Frontal cortex (tissue), 4 donors: ENCODE measurements around the gene C1QTNF12. TPM values are rescaled to one million over a fixed set of nuclear protein-coding genes. Genes with fewer than 3 reads are reported as not detected.
"Not testable (repeated sequence)": the region's sequence is repeated elsewhere in the genome, so short reads cannot be mapped to it uniquely, and the experiment has no call there.

Experiments
- DNase-seq, 2 donors: peaks; one replicate each; pipeline ENCODE4 v3.0.0; 2012; ENCODE audit warnings: low spot score in 2 of 2
- FAIRE-seq: peaks from 2 replicates; lab custom pipeline; 2012; peaks lifted over from hg19 to GRCh38; lab: Jason Lieb, UNC
- total RNA-seq: library from RNA; depleted of rRNA; stranded (reverse); fragments of >200 nt; gene quantifications from one replicate; pipeline ENCODE4 v1.2.3, GENCODE V29; 2014
- donor health status: control.
- donor health status: control.
- donor health status: control.

C1QTNF12 gene
- total RNA-seq, 1 donor from 2014 or later = not detected

GRCh38 chr1:1262071-1262470 is 15.5 kb upstream of the C1QTNF12 start:
- FAIRE-seq (no peak), DNase-seq (no peak)

DNA sequence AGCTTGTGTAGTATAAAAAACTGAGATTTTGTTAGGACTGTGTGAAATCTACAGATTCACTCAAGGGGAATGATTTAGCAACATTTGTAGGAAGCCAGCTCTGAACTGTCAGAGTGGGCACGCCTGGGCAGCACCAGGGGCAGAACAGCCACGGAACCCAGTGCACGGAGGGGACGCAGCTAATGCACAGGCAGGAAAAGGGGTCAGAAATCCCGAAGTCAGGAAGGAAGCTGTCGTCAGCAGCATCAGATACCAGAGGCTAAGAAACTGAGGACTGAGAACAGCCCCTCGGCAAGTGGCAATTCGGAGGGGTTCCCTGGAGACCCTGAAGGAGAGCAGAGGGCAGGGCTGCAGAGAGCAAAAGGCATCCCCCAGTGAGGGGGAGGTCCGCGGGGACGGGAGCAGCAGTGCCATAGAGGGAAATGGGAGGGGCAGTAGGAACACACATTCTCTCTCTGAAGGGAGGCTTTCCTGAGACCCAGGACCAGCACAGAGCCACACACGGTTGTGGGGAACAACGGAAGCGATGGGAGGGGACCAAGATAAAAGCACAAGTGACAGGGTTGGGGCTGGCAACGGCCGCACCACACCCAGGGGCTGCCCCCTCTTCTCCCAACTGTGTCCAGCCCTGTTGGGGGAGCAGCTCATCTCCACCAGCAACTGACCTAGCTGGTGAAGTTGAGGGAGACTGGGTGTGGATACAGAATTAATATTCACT is 14.5 kb upstream of the C1QTNF12 start:
- no peak for DNase-seq
- FAIRE-seq = no peak

DNA sequence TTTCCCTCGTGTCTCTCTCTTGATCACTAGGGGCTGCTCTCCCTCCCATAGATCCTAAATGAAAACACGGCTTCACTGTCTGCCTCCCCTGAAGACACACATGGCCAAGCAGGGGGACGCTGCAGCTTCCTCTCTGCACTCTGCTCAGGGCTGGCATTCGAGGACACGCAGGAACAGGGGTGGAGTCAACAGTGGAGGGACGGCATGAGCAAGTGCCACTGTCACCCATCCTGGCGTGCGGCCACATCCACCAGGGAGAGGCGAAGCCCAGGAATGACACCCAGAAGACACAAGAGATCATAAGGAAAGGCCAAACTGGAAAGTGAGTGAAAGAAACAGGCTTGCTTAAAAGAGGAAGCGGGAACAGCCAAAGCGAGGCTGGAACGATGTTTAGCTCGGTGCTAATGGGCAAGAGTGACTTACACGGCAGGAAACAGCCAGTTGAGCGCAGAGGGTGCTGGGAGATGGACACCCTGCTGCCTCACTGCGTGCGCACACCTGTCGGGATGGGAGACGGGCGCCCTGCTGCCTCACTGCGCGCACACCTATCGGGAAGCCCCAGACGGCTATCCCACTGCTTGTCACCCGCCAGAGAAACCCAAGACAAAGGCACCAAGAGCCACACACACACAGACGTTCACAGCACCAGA is 13.6 kb upstream of the C1QTNF12 start:
- no peak for FAIRE-seq
- no peak for DNase-seq

DNA sequence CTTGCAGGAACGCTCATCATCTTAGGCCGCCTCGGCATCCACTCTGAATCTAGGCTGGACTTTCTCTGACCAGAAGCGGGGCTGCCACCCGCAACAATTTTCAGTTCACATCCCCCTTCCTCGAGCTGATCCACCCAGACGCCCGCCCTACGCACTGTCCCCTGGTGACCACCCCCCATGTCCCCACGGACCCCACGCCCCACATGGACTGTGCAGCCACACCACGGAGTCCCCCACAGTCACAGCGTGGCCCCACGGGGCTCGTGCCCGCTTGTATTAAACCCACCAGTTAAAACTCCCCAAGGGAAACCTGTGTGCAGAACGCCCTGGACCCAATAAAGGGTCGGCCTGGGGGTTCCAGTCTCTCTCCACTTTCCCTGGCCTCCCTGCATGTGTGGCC is 13.0 kb upstream of the C1QTNF12 start:
- FAIRE-seq (no peak), DNase-seq (no peak)

GRCh38 chr1:1259119-1259488 is 12.6 kb upstream of the C1QTNF12 start:
- DNase-seq (no peak), FAIRE-seq (no peak)

GRCh38 chr1:1256956-1257871 is 10.7 kb upstream of the C1QTNF12 start:
- DNase-seq (no peak), FAIRE-seq (no peak)

GRCh38 chr1:1255611-1256010 is 9.1 kb upstream of the C1QTNF12 start:
- no peak for DNase-seq
- FAIRE-seq = no peak

- FAIRE-seq = no peak
- DNase-seq = no peak
Observed at GRCh38 chr1:1255078-1255477, 8.6 kb upstream of the C1QTNF12 start.

GRCh38 chr1:1254667-1254998 is 8.1 kb upstream of the C1QTNF12 start:
- DNase-seq (no peak), FAIRE-seq (no peak)

DNA sequence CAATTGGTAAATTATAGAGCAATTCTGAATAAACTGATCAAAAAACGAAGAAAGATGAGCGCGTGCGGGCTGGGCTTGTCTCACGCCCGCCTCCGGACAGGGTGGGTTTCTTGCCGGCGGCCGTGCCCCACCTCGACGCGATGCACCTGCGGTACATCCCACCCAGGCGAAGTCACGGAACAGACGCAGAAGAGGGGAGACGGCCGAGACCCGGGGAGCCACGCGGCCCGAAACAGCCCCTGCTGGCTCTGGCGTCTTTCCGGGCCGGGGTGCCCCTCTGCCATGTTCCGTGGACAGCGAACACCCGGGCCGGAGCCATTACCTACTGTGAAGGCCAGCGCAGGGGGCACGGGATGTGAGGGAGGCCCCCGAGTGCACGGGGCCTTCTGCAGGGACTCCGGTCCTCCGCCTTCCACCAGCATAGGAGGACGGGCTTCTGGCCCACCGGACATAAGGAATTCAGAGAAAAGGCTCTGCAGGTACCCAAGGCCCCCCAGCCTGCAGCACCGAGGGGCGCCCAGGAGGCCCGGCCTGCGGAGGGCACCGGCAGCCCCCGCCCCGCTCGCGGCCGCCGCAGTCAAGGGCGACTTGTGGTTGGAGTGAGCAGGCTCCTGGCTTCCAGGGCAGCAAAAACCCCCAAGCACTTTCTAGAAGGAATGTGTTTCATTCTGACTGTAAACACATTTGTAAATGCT is 7.6 kb upstream of the C1QTNF12 start:
- DNase-seq = no peak
- no peak for FAIRE-seq

DNA sequence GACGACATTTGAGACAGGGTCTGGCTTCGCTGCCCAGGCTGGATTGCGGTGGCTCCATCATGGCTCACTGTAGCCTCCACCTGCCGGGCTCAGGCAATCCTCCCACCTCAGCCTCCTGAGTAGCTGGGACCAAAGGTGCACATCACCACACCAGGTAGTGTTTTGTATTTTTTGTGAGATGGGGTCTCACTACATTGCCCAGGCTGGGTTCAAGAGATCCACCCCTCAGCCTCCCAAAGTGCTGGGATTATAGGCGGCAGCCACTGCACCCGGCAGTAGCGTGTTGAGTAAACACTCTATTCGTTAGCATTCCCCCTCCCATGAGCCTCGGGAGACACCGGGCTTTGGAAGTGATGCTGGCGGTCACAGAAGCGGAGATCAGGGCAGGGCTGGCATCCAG is 6.8 kb upstream of the C1QTNF12 start:
- FAIRE-seq (no peak), DNase-seq (no peak)

DNA sequence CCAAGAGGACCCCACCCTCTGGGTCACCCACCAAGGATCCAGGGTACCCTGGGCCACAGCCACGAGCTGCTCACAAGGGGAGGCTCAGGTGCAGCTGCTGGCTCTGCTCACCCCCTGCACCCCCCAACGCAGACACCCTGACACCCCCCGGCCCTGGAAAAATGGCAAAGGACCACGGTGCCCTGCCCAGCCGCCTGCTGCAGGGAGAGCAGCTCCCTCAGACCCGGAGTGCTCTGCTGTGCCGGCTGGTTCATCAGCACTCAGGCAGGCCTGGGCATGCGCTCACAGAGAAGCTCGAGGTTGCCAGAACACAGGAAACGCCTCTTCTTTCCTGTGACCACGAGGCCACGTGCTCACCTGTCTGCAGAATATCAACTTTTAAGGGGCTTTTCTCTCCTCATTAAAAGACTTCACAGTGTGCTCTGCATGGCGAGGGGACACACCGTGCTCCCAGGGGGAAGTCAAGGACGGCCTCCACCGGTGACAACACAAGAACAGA is 4.3 kb upstream of the C1QTNF12 start:
- FAIRE-seq = no peak

GRCh38 chr1:1248009-1248913 is 1.7 kb upstream of the C1QTNF12 start:
- FAIRE-seq, DNase-seq: not testable (repeated sequence)

More for the DNA sequence above, 4.3 kb upstream of the C1QTNF12 start:
- no peak for DNase-seq

GRCh38 chr1:1247341-1247913 is 905 bp upstream of the C1QTNF12 start:
- no peak for FAIRE-seq
- no peak for DNase-seq

DNA sequence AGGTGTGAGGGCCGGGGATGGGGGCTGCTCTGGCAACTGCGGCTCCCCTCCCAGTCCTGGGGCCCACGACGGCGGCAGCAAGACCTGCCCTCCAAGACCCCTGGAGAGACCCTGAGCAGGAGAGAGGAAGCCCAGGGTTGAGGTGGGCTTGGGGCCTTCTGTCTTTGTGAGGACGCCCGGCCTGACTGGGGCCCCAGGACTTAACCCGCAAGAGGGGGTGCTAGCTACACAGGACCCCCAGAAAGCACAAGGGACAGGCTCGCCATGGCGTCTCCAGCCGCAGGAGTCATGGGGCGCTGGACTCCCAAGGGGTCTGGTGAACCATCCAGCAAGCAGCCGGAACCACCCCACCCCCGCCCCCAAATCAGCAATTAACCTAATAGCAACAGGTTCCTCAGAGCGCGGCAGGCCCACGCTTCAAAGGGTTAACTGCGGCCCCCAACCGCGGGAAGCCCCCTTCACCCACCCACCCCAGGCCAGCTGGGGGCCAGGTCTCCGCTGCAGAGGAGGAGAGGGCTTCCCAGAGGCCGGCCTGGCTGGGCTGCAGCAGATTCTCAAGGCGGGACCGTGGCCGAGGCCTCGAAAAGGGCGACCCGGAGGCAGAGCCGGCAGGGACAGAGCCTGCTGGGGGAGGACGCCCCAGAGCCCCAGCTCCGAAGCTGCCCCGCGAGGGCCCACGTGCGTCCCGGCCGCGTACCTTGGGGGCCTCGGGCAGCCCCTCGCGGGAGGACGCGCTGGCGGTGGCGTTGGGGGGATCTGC is 525 bp downstream of the C1QTNF12 start:
- DNase-seq = no peak
- no peak for FAIRE-seq

- FAIRE-seq (no peak), DNase-seq (no peak)
Observed at GRCh38 chr1:1245178-1245816, 1.2 kb downstream of the C1QTNF12 start.

DNA sequence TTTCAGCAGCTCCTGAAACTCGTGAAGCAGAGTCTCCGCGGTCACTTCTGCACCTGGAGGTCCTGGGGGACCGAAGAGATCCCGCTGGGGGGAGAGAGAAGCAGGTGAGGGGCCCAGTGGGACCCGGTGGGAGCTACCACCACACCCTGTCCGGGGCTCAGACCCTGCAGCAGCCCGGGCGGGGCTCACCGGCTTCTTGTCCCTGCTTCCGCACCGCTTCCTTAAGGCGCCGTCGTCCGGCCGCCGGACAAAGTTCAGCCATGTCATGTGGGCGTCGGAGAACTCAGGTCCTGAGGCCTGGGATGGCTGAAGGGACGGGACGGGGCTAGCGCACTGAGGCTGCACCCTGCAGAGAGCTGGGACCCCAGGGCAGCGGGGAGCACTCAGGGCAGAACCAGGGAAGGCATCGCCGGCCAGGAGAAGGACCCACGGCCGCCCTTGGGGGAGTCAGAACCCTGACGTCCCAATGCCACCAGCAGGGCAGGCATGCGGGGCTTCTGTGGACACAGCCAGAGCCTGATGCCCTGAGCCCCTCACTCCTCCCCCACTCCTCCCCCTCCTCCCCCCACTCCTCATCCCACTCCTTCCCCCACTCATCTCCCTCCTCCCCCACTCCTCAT is 2.2 kb downstream of the C1QTNF12 start:
- DNase-seq = no peak
- FAIRE-seq = no peak
